Effector CD8-positive, alpha-beta T cell (primary cell): Measurements from ENCODE around the gene OLFML2B.

ENCODE experiments used
- DNase-seq: peaks from one replicate; lab custom pipeline; 2025; lab: John Stamatoyannopoulos, UW

OLFML2B gene

GRCh38 chr1:161978011-161978790, 45.5 kb downstream of the OLFML2B start:
- no peak for DNase-seq

- no peak for DNase-seq
Observed at GRCh38 chr1:161973924-161974845, 49.5 kb downstream of the OLFML2B start.

GRCh38 chr1:161972828-161973227, 50.8 kb downstream of the OLFML2B start:
- no peak for DNase-seq

GRCh38 chr1:161970633-161971032, 53.0 kb downstream of the OLFML2B start:
- no peak for DNase-seq

- DNase-seq = no peak
Observed at GRCh38 chr1:161970036-161970435, 53.6 kb downstream of the OLFML2B start.

GRCh38 chr1:161966067-161966466, 57.6 kb downstream of the OLFML2B start:
- DNase-seq = no peak

- no peak for DNase-seq
Observed at GRCh38 chr1:161962091-161962887, 61.4 kb downstream of the OLFML2B start.

- no peak for DNase-seq
Observed at GRCh38 chr1:161958425-161958824, 65.2 kb downstream of the OLFML2B start.

GRCh38 chr1:161956930-161957329, 66.7 kb downstream of the OLFML2B start:
- DNase-seq = no peak

- no peak for DNase-seq
Observed at GRCh38 chr1:161956097-161956496, 67.6 kb downstream of the OLFML2B start.

- DNase-seq = no peak
Observed at GRCh38 chr1:161955606-161956005, 68.1 kb downstream of the OLFML2B start.

- DNase-seq = no peak
Observed at GRCh38 chr1:161954466-161954865, 69.2 kb downstream of the OLFML2B start.

- no peak for DNase-seq
Observed at GRCh38 chr1:161954050-161954449, 69.6 kb downstream of the OLFML2B start.

GRCh38 chr1:161953256-161953920, 70.3 kb downstream of the OLFML2B start:
- DNase-seq = no peak

GRCh38 chr1:161952607-161953172, 71.0 kb downstream of the OLFML2B start:
- no peak for DNase-seq

- DNase-seq = no peak
Observed at GRCh38 chr1:161951646-161952045, 72.0 kb downstream of the OLFML2B start.

- DNase-seq = no peak
Observed at GRCh38 chr1:161950377-161950776, 73.3 kb downstream of the OLFML2B start.

GRCh38 chr1:161949548-161949947, 74.1 kb downstream of the OLFML2B start:
- DNase-seq = no peak

GRCh38 chr1:161948435-161948834, 75.2 kb downstream of the OLFML2B start:
- DNase-seq = no peak

- no peak for DNase-seq
Observed at GRCh38 chr1:161946071-161946987, 77.3 kb downstream of the OLFML2B start.
